Hypothalamus (tissue), 51 donors: Measurements from ENCODE around the gene DPH3.

Experiments used
- DNase-seq, 51 donors: peaks; one replicate each; lab custom pipeline; 2025; lab: John Stamatoyannopoulos, UW

The DPH3 gene

GRCh38 chr3:16294844-16295243, 30.1 kb upstream of the DPH3 start:
- DNase-seq, result no peak

GRCh38 chr3:16290827-16291196, 26.1 kb upstream of the DPH3 start:
- no peak for DNase-seq

- DNase-seq, result peak in 17 of 51 donors; percentile 6 to 64 (median 31)
Observed at GRCh38 chr3:16290007-16290826, 25.5 kb upstream of the DPH3 start.

- no peak for DNase-seq
Observed at GRCh38 chr3:16289144-16289889, 24.6 kb upstream of the DPH3 start.

GRCh38 chr3:16288664-16289063, 23.9 kb upstream of the DPH3 start:
- DNase-seq, result peak in 4 of 51 donors; percentile 10 to 16 (median 14)

GRCh38 chr3:16286751-16287543, 22.2 kb upstream of the DPH3 start:
- no peak for DNase-seq

GRCh38 chr3:16286161-16286560, 21.4 kb upstream of the DPH3 start:
- no peak for DNase-seq

- no peak for DNase-seq
Observed at GRCh38 chr3:16284633-16285032, 19.9 kb upstream of the DPH3 start.

- no peak for DNase-seq
Observed at GRCh38 chr3:16280671-16281070, 15.9 kb upstream of the DPH3 start.

GRCh38 chr3:16279010-16279801, 14.5 kb upstream of the DPH3 start:
- DNase-seq, result no peak

- no peak for DNase-seq
Observed at GRCh38 chr3:16277471-16277870, 12.7 kb upstream of the DPH3 start.

- no peak for DNase-seq
Observed at GRCh38 chr3:16273867-16274266, 9.1 kb upstream of the DPH3 start.

- DNase-seq, result no peak
Observed at GRCh38 chr3:16272588-16272987, 7.8 kb upstream of the DPH3 start.

- no peak for DNase-seq
Observed at GRCh38 chr3:16270855-16271254, 6.1 kb upstream of the DPH3 start.

GRCh38 chr3:16266714-16267113, 2.0 kb upstream of the DPH3 start:
- DNase-seq, result no peak

GRCh38 chr3:16265455-16265786, 678 bp upstream of the DPH3 start:
- DNase-seq, result no peak

- peak in 1 of 51 donors; percentile 65 for DNase-seq
Observed at GRCh38 chr3:16264174-16264707, 502 bp downstream of the DPH3 start.

- DNase-seq, result no peak
Observed at GRCh38 chr3:16262174-16262573, 2.6 kb downstream of the DPH3 start.

- DNase-seq, result no peak
Observed at GRCh38 chr3:16260046-16260445, 4.7 kb downstream of the DPH3 start.

GRCh38 chr3:16258866-16259265, 5.9 kb downstream of the DPH3 start:
- DNase-seq, result no peak
